SU-DHL-6 (cell line): ENCODE measurements around the gene AARS2.

ENCODE experiments used
- CTCF ChIP-seq: fragments of 200-600 bp; sonication (generic); IDR thresholded peaks from one replicate; pipeline ENCODE4 v1.5.1; 2017; ENCODE audit warnings: antibody characterized with exemption, mild to moderate bottlenecking, low read length, moderate library complexity; ENCODE audit not compliant: insufficient read depth, poor library complexity, severe bottlenecking
- EZH2phosphoT487 ChIP-seq: fragments of 200-600 bp; sonication (generic), shearing (Covaris generic); conservative IDR thresholded peaks from 2 replicates; pipeline ENCODE4 v1.6.1; 2018; ENCODE audit warnings: mild to moderate bottlenecking, antibody characterized with exemption, low read length, moderate library complexity, mixed read lengths

GRCh38 chr6:44250718-44251123 lies 62.4 kb downstream of the AARS2 start:
- TF ChIP-seq CTCF (no peak), EZH2phosphoT487 (no peak)
